ENCODE data around the gene GOLGA6B.

The GOLGA6B gene

GRCh38 chr15:72685301-72685924, 30.9 kb downstream of the GOLGA6B start:
- H3F3A ChIP-seq (ENCODE audit: control insufficient read depth, insufficient read depth): peaks cover 7% of the 10 kb centered on the region
- peak overlapping the region; percentile 85 for H3K4me3 ChIP-seq (ENCODE audit: low read length)
- H3K36me3 ChIP-seq (ENCODE audit: control insufficient read depth, low read length): no peaks in the 10 kb centered on the region
- peaks cover 5% of the 10 kb centered on the region for H3K79me2 ChIP-seq (ENCODE audit: control insufficient read depth, low read length)
- peak overlapping the region; percentile 85 for H3K4me2 ChIP-seq (ENCODE audit: low read length)
- peaks cover 14% of the 10 kb centered on the region for H3K4me1 ChIP-seq (ENCODE audit: control insufficient read depth, low read length)
- H3K9me2 ChIP-seq (replicated peaks; ENCODE audit: control insufficient read depth, low read length): no peaks in the 10 kb centered on the region
- H4K20me1 ChIP-seq (ENCODE audit: control insufficient read depth, insufficient read depth, low read depth, low read length): no peaks in the 10 kb centered on the region
- no peaks in the 10 kb centered on the region; the same call in 1 of the 2 replicates for H3K9me3 ChIP-seq (ENCODE audit: control insufficient read depth, insufficient read depth, low read length)
- TF ChIP-seq EZH2phosphoT487 (IDR thresholded peaks at IDR 0.05; ENCODE audit: borderline replicate concordance, low read length) (no peak), CTCF (IDR thresholded peaks at IDR 0.05; ENCODE audit: low read depth, low read length, poor library complexity, severe bottlenecking) (no peak)
- H3K27ac ChIP-seq (ENCODE audit: low read depth, low read length): peak overlapping the region; percentile 64
- peaks cover 5% of the 10 kb centered on the region; the same call in 1 of the 2 replicates for H3K27me3 ChIP-seq (ENCODE audit: control insufficient read depth, low read length)

GRCh38 chr15:72685925-72686794, 31.7 kb downstream of the GOLGA6B start, which contains the start of the genes BBS4 and HIGD2B:
BBS4 (plus strand) TSS chr15:72686207; CDS start chr15:72686228, 21 bp downstream.
HIGD2B (minus strand) TSS chr15:72686182; CDS start chr15:72676374, 9,808 bp downstream.
- Histone ChIP-seq H4K20me1 (ENCODE audit: control insufficient read depth, insufficient read depth, low read depth, low read length) (no peaks in the 10 kb centered on the region), H3K9me3 (ENCODE audit: control insufficient read depth, insufficient read depth, low read length) (no peaks in the 10 kb centered on the region; the same call in 1 of the 2 replicates), H3K79me2 (ENCODE audit: control insufficient read depth, low read length) (peaks cover 5% of the 10 kb centered on the region), H3K4me3 (ENCODE audit: low read length) (peak within 1 kb of the TSS; percentile 85), H3K27me3 (ENCODE audit: control insufficient read depth, low read length) (no peaks in the 10 kb centered on the region), H3K27ac (ENCODE audit: low read depth, low read length) (peak within 1 kb of the TSS; percentile 64), H3K9me2 (replicated peaks; ENCODE audit: control insufficient read depth, low read length) (no peaks in the 10 kb centered on the region), H3F3A (ENCODE audit: control insufficient read depth, insufficient read depth) (peaks cover 7% of the 10 kb centered on the region), H3K4me1 (ENCODE audit: control insufficient read depth, low read length) (peaks cover 21% of the 10 kb centered on the region), H3K4me2 (ENCODE audit: low read length) (peak within 1 kb of the TSS; percentile 85), H3K36me3 (ENCODE audit: control insufficient read depth, low read length) (no peaks in the 10 kb centered on the region)
- no peak for TF ChIP-seq EZH2phosphoT487 (IDR thresholded peaks at IDR 0.05; ENCODE audit: borderline replicate concordance, low read length)
- TF ChIP-seq CTCF (IDR thresholded peaks at IDR 0.05; ENCODE audit: low read depth, low read length, poor library complexity, severe bottlenecking): no peak

GRCh38 chr15:72688697-72689096, 34.2 kb downstream of the GOLGA6B start:
- Histone ChIP-seq H3K4me3 (ENCODE audit: low read length) (no peak overlapping the region), H3K27me3 (ENCODE audit: control insufficient read depth, low read length) (no peaks in the 10 kb centered on the region), H3K4me2 (ENCODE audit: low read length) (no peak overlapping the region), H3K9me2 (replicated peaks; ENCODE audit: control insufficient read depth, low read length) (no peaks in the 10 kb centered on the region), H3K79me2 (ENCODE audit: control insufficient read depth, low read length) (peaks cover 5% of the 10 kb centered on the region), H3F3A (ENCODE audit: control insufficient read depth, insufficient read depth) (peaks cover 7% of the 10 kb centered on the region), H3K9me3 (ENCODE audit: control insufficient read depth, insufficient read depth, low read length) (no peaks in the 10 kb centered on the region; the same call in 1 of the 2 replicates), H3K4me1 (ENCODE audit: control insufficient read depth, low read length) (peaks cover 29% of the 10 kb centered on the region), H4K20me1 (ENCODE audit: control insufficient read depth, insufficient read depth, low read depth, low read length) (no peaks in the 10 kb centered on the region), H3K36me3 (ENCODE audit: control insufficient read depth, low read length) (no peaks in the 10 kb centered on the region), H3K27ac (ENCODE audit: low read depth, low read length) (no peak overlapping the region)
- TF ChIP-seq EZH2phosphoT487 (IDR thresholded peaks at IDR 0.05; ENCODE audit: borderline replicate concordance, low read length) (no peak), CTCF (IDR thresholded peaks at IDR 0.05; ENCODE audit: low read depth, low read length, poor library complexity, severe bottlenecking) (no peak)
